ENCODE measurements around the gene ARMC6.

The ARMC6 gene

GRCh38 chr19:19076476-19076875 is 43.1 kb downstream of the ARMC6 start:
- H3K4me3 ChIP-seq (ENCODE audit: low read depth, low read length) = no peak overlapping the region
- TF ChIP-seq, protein P1, sequence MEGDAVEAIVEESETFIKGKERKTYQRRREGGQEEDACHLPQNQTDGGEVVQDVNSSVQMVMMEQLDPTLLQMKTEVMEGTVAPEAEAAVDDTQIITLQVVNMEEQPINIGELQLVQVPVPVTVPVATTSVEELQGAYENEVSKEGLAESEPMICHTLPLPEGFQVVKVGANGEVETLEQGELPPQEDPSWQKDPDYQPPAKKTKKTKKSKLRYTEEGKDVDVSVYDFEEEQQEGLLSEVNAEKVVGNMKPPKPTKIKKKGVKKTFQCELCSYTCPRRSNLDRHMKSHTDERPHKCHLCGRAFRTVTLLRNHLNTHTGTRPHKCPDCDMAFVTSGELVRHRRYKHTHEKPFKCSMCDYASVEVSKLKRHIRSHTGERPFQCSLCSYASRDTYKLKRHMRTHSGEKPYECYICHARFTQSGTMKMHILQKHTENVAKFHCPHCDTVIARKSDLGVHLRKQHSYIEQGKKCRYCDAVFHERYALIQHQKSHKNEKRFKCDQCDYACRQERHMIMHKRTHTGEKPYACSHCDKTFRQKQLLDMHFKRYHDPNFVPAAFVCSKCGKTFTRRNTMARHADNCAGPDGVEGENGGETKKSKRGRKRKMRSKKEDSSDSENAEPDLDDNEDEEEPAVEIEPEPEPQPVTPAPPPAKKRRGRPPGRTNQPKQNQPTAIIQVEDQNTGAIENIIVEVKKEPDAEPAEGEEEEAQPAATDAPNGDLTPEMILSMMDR (IDR thresholded peaks at IDR 0.05; ENCODE audit: low read depth, low read length) = no peak

- no peak overlapping the region for H3K4me3 ChIP-seq (ENCODE audit: low read depth, low read length)
- TF ChIP-seq, protein P1 (IDR thresholded peaks at IDR 0.05; ENCODE audit: low read depth, low read length) = no peak
Observed at GRCh38 chr19:19077103-19077502, 43.7 kb downstream of the ARMC6 start.

DNA sequence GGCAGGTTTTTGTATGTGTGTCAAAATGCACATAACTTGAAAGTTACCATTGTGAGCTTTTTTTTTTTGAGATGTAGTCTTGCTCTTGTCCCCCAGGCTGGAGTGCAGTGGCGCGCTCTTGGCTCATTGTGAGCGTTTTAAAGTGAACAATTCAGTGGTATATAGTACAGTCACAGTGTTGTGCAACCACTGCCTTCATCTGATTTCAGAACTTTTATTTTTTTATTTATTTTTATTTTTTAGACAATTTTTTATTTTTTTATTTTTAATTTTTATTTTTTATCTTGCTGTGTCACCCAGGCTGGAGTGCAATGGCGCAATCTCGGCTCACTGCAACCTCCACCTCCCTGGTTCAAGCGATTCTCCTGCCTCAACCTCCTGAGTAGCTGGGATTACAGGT is 45.4 kb downstream of the ARMC6 start:
- TF ChIP-seq, protein P1 (IDR thresholded peaks at IDR 0.05; ENCODE audit: low read depth, low read length) = no peak
- no peak overlapping the region for H3K4me3 ChIP-seq (ENCODE audit: low read depth, low read length)

GRCh38 chr19:19079571-19079970 is 46.2 kb downstream of the ARMC6 start:
- H3K4me3 ChIP-seq (ENCODE audit: low read depth, low read length) = no peak overlapping the region
- TF ChIP-seq, protein P1 (IDR thresholded peaks at IDR 0.05; ENCODE audit: low read depth, low read length) = no peak

DNA sequence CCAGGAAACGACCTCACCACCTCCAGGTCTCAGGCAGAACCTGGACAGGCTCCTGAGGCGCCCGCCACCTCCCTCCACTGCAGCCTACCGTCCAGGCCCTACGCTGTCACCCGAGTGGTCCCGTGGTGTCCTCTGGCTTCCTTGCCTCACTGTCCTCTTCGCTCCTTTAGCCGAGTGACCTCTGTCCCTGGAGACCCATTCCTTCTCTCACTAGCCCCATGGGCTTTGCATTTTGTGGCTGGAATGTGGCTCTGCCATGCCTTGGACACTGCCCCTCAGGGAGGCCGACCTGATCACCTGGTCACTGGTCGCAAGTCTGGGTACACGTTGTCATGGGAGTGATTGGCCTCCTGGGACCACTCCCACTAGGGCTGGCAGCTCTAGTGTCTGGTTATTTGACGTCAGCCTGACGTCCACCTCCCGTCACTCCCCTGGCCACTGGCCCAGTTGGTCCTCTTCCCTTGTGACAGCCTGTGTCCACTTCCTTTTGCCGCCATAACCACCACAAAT is 48.3 kb downstream of the ARMC6 start:
- no peak overlapping the region for H3K4me3 ChIP-seq (ENCODE audit: low read depth, low read length)
- TF ChIP-seq, protein P1 (IDR thresholded peaks at IDR 0.05; ENCODE audit: low read depth, low read length) = no peak

DNA sequence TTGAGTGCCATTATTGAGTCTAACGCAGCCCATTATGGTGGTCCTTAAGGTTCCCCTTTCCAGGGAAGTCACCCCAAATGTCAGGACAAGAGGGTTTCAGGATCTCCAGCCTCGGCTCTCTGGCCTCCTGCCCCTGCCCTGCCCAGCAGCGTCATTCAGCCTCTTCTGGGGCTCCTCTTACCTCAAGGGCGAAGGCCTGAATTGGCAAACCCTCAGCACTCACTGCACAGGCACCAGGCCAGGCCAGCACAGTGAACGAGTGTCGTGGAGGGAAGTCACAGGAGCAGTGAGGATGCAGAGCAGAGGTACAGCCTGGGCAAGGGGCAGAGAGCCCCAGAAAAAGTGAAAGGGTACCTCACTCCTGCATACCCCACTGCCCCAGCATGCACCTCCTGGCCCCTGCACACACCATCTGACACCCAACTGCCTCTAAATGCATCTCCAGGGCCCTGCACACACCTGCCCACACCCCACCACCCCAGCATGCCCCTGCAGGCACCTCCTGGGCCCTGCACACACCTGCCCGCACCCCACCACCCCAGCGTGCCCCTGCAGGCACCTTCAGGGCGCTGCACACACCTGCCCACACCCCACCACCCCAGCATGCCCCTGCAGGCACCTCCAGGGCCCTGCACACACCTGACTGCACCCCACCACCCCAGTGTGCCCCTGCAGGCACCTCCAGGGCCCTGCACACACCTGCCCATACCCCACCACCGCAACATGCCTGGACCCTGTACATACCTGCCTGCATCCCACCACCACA is 50.2 kb downstream of the ARMC6 start:
- H3K4me3 ChIP-seq (ENCODE audit: low read depth, low read length) = no peak overlapping the region
- TF ChIP-seq, protein P1 (IDR thresholded peaks at IDR 0.05; ENCODE audit: low read depth, low read length) = no peak

DNA sequence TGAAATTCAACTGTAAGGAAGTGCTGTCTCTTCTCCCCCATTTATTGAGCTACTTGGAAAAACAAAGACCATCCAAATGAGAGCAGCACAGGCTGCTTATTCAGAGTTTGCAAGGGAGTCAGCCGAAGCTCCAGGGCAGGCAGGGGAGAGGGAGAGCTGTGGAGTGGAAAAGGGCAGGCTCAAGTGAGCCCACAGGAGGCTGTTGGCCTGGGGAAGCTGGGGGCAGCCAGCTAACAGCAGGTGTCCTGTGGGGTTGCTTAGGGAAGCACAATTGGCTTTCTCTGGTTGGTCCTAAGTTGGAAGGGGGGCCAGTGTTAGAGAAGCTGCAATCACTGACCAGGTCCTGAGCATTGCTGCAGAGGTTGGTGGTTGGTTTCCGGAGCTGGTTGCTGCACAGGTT is 54.3 kb downstream of the ARMC6 start:
- no peak overlapping the region for H3K4me3 ChIP-seq (ENCODE audit: low read depth, low read length)
- TF ChIP-seq, protein P1 (IDR thresholded peaks at IDR 0.05; ENCODE audit: low read depth, low read length) = no peak

All from WI38 (cell line).